ENCODE measurements around the gene CHN2. TPM values are rescaled to one million over a fixed set of nuclear protein-coding genes. Genes with fewer than 3 reads are reported as not detected.
A peak's percentile ranks its signal among the peaks of the same experiment; 100 is the strongest.

Gene CHN2
- total RNA-seq, 2 donors from 2014 or later, result 8.4 to 11.6 TPM

- intact Hi-C loops (cut with DNase I), result no loop called here
- DNase-seq (ENCODE audit: low spot score), result no peak
Observed at GRCh38 chr7:29483219-29484104, 288.9 kb downstream of the CHN2 start.

DNA sequence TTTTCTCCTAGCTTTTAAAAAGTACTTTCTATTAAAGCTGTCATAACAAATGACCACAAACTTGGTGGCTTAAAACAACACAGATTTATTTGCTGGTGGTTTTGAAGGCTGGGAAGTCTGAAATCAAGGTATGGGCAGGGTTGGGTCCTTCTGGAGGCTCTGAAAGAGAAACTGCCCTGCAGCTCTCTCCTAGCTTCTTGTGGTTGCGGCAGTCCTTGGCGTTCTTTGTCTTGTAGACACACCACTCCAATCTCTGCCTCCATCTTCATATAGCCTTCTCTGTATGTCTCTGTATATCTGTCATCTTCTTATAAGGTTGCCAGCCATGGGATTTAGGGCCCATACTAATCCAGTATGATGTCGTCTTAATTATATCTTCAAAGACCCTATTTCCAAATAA is 289.7 kb downstream of the CHN2 start:
- no peak for DNase-seq (ENCODE audit: low spot score)
- intact Hi-C loops (cut with DNase I), result no loop called here

DNA sequence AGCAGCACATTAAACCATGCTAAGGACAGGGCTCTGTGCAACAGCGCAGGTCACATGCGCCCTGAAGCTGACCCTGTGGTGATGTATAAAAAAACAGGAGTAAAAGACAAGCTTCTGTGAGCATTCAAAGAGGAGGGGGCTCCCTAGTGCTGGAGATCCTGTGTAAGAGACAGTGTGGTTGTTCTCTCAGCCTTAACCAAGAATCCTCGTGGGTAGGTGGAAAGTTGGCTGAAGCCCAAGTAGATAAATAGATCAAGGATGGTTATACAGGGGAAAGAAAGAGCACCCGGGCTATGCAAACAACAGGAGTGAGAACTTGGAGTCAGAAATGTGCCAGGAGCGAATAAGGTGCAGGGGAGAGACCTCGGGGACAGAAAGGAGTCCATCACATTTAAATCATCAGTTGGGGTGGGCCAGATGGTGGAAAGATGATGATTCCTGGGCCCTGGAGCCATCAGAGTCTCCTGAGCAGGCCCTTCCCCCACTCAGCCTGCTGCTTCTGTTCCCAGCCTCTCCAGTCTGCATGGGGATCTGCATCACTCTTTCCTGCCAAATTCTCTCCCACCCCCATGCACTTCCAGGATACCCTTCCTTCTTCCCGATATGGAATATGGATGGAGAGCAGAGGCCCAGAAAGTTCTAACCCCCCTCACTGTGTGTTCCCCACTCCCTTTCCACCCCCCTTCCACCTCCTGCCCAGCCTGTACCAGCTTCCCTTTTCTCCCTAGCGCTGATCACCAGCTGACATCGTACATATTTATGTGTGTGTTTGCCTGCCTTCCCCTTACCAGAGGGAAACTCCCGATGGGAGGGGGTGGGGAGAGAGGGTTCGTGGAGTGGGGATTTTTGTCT is 291.0 kb downstream of the CHN2 start:
- intact Hi-C loops (cut with DNase I), result no loop called here
- DNase-seq (ENCODE audit: low spot score), result no peak

DNA sequence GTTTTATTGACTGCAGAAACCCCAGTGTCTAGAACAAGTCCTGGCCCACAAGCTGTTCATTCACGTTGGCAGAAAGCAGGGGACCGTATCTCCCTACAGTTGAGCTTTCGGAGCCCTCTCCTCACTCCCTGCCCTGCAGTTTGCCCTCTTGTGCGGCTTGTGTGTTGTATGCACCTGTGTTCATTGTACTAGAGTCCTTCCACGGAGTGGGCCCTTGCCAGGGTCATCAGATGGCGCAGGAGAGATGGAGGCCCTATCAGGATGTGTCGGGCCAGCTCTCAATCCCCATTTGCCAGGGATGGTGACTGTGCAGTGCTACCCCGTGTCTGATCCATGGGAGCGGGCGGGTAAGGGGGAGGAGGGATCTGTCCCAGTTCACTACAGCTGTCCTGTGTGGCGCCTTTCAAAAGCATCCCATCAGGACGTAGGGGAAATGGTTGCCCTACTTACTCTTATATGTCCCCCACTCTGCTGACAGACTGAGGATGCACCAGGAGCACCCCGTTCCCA is 291.7 kb downstream of the CHN2 start:
- DNase-seq (ENCODE audit: low spot score), result no peak
- intact Hi-C loops (cut with DNase I), result no loop called here

- intact Hi-C loops (cut with DNase I), result no loop called here
Observed at GRCh38 chr7:29487424-29487823, 292.8 kb downstream of the CHN2 start.

DNA sequence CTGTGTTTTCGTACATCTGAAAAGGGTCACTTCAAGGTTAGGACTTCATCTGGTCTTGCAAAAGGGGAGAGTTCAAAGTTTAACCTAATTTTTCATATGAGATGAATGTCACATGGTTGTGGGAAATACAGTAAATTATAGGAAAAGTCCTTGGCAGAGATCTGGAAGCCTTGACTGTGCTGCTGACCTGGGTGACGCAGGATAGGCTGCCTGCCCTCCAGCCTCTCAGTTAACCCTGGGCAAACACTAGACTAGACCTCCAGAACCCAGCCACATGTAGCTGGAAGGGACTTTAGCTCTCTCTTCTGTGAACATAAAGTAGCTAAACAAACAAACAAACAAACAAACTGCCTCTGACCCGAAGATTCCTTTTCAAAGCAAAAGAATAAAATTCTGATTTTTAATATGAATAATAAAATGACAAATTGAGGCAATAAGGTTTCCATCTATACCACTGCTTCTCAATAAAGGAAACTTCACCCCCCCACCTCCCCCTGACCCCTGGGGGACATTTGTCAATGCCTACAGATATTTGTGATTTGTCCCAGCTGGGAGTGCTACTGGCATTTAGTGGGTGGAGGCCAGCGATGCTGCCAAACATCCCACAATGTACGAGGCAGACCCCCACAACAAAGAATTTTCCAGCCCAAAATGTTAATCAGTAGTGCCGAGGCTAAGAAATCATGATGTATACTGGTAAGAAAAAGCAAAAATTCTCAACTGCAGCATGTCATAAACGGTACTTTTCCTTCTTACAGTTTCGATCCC is 293.8 kb downstream of the CHN2 start:
- DNase-seq (ENCODE audit: low spot score), result peak; percentile 78
- intact Hi-C loops (cut with DNase I), result no loop called here

More at GRCh38 chr7:29487424-29487823, 292.8 kb downstream of the CHN2 start:
- DNase-seq (ENCODE audit: low spot score), result no peak

DNA sequence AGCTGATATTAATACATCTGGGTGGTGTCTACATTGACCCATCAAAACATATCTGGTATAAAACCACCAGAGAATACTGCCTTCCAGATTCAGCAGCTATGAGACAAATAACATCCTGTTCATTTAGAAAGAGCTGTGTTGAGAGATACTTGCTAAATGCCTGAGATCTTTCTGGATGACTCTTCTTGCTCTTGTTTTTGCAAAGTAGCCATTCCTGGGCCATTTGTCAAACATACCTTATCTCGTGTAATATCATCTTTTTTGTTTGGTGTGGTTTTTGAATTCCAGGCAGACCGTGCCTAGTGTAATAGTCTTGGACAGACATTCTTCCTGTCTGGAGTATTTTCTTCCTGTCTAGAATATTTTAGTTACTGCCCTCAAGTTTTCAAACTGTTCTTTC is 294.4 kb downstream of the CHN2 start:
- DNase-seq (ENCODE audit: low spot score), result no peak
- intact Hi-C loops (cut with DNase I), result no loop called here

GRCh38 chr7:29490094-29490607 is 295.6 kb downstream of the CHN2 start:
- no peak for DNase-seq (ENCODE audit: low spot score)

DNA sequence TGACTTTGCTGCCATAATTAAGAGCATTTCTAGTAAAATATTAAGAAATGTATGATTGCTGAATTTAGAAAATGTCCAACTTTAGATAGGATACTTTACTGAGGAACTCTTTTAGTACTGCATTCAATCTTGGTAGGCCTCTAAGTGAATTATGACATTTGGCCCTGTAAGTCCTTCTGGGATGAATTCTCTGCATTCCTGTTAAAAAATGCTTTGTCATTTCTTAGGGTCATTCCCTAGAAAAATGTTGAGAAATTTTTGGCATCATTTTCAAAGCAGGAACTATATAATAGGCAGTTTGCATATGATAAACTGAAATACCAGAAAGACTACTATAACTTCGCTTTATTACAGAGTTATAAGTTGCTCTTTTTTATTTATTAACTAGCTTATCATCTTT is 299.8 kb downstream of the CHN2 start:
- intact Hi-C loops (cut with DNase I), result no loop called here
- no peak for DNase-seq (ENCODE audit: low spot score)

More at GRCh38 chr7:29490094-29490607, 295.6 kb downstream of the CHN2 start:
- intact Hi-C loops (cut with DNase I), result no loop called here

GRCh38 chr7:29495653-29496052 is 301.1 kb downstream of the CHN2 start:
- intact Hi-C loops (cut with DNase I), result no loop called here
- DNase-seq (ENCODE audit: low spot score), result no peak

DNA sequence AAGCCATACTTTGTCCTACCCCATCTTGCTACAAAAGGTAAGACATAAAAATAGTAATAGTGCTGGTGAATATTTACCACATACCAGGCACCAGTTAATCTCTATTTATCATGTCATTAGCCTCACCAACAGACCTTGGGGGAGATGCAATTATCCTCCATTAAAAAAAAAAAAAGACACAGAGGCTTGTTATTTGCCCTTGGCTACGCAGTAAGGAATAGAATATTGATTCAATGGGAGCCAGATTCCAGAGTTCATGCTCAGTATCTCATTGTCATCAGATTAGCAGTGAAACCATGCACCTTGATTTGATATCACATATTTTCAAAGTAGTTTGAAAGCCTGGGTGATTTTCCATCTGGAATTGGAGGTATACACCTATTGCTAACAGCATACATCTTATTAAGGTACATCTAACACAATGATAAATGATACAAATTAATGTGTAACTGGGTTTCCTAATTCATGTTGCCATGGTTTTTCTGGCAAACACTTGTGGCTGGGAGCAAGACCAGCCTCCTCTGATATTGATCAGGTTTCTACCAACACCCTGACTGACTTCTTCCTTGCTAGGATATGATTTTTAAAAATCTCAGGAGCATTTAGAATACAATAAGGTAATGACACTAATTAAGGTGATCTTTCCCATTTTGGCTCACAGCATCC is 301.9 kb downstream of the CHN2 start:
- intact Hi-C loops (cut with DNase I), result no loop called here
- no peak for DNase-seq (ENCODE audit: low spot score)

- intact Hi-C loops (cut with DNase I), result loop anchor here in 1 of 2 donors (5.0 kb wide), 1 partner anchor 42 kb away; no protein-coding TSS in a partner anchor
- DNase-seq (ENCODE audit: low spot score), result no peak
Observed at GRCh38 chr7:29499932-29500331, 305.4 kb downstream of the CHN2 start.

- DNase-seq (ENCODE audit: low spot score), result no peak
- intact Hi-C loops (cut with DNase I), result loop anchor here in 1 of 2 donors (5.0 kb wide), 1 partner anchor 42 kb away; no protein-coding TSS in a partner anchor
Observed at GRCh38 chr7:29500719-29501118, 306.1 kb downstream of the CHN2 start.

DNA sequence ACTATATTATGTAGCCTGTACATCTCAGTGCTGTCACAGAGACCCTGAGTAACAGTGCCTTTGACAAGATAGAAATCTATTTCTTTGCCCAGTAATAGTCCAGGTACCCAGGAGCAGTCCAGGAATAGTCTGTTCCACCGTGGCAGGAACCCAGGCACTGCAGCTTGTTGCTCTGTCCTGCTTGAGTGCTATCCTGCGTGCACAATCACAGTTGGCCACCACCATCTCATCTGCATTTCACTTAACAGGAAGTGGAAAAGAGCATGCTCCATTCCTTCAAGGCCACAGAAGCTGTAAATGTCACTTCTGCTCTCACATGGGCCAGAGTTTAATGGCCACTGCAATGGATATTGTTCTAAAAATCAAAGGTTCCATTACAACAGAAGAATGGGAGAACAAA is 307.6 kb downstream of the CHN2 start:
- intact Hi-C loops (cut with DNase I), result loop anchor here in 1 of 2 donors (5.0 kb wide), 1 partner anchor 40 kb away; no protein-coding TSS in a partner anchor
- no peak for DNase-seq (ENCODE audit: low spot score)

GRCh38 chr7:29505931-29506330 is 311.4 kb downstream of the CHN2 start:
- no peak for DNase-seq (ENCODE audit: low spot score)
- intact Hi-C loops (cut with DNase I), result no loop called here

DNA sequence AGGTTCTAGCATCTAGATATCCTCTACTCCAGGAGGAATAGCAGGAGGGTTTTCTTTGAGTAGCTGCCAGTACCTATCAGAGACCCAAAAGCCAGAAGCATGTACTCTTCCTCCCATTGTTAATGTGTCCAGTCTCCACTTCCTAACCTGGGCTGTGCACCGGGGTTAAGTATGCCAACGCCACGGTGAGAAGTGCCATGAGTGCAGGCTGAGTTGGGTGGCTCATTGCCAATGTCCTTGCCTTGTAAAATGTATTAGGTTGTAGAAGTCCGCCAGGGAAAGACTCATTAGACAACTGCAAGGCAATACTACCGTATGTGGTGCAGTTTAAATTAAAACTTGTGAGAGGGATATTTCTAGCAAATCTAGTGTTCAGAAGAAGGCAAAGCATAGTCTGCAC is 314.0 kb downstream of the CHN2 start:
- intact Hi-C loops (cut with DNase I), result no loop called here
- no peak for DNase-seq (ENCODE audit: low spot score)

GRCh38 chr7:29510028-29510427 is 315.5 kb downstream of the CHN2 start:
- DNase-seq (ENCODE audit: low spot score), result no peak
- intact Hi-C loops (cut with DNase I), result no loop called here

- DNase-seq (ENCODE audit: low spot score), result no peak
- intact Hi-C loops (cut with DNase I), result no loop called here
Observed at GRCh38 chr7:29511337-29511736, 316.8 kb downstream of the CHN2 start.
